ENCODE data around the gene POU2F1. TPM values are rescaled to one million over a fixed set of nuclear protein-coding genes. Genes with fewer than 3 reads are reported as not detected.

Gene POU2F1
- total and polyA plus RNA-seq, 4 experiments from 2014 or later: 5.7 to 22.9 (median 14.4) TPM

DNA sequence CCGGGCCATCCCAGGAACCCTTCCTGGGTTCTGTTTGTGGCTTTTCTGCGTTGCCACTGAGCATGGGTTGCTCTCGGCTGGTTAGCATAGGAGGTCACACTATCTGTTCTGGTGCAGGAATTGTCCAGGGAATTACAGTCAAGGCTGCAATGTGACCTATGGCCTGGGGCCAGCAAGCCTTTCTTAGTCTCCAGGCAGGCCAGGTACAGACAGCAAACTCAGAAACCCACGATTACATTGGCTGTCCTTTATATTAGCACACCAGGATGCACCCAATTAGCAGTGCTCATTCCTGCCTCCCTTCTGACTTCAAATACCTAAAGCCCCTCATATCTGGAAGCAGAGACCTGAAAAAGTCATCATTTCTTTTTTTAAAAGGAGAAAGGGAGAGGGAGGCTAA, 242.4 kb downstream of the POU2F1 start:
- Histone ChIP-seq H3K4me3 (ENCODE audit: low read length in 2 of 2) (no peak overlapping the region), H3K27me3 (ENCODE audit: insufficient read depth, low read length) (no peaks in the 10 kb centered on the region), H3K36me3 (ENCODE audit: insufficient read depth, low read length) (peaks cover 9% of the 10 kb centered on the region), H3K27ac (ENCODE audit: low read depth, low read length) (no peak overlapping the region), H3K4me1 (ENCODE audit: insufficient read depth, low read length) (peaks cover 92% of the 10 kb centered on the region), H3K9me3 (ENCODE audit: control insufficient read depth in 1 of 2, low read length in 2 of 2) (no peaks in the 10 kb centered on the region)
- peak overlapping the region in 2 of 8 donors; percentile 30 to 47 for H3K4me3 Mint-ChIP-seq
- H3K27ac Mint-ChIP-seq: peak overlapping the region; percentile 24 to 94 (median 89)
- intact Hi-C loops (cut with micrococcal nuclease): no loop called here
- peaks cover 46 to 88% (median 67%) of the 10 kb centered on the region in 4 donors for H3K4me1 Mint-ChIP-seq
- H3K36me3 Mint-ChIP-seq: peaks cover 17 to 62% of the 10 kb centered on the region in 2 donors
- POLR2A ChIA-PET (ENCODE audit: partially characterized antibody): interaction anchor here (1.0 kb wide), 1 partner anchor 24 kb away, joined by 3 read pairs; no protein-coding TSS in a partner anchor
- CTCF ChIA-PET (ENCODE audit: partially characterized antibody): no interaction called here
- H3K9me3 Mint-ChIP-seq: no peaks in the 10 kb centered on the region
- no peaks in the 10 kb centered on the region for H3K27me3 Mint-ChIP-seq
- DNase-seq: no peak

DNA sequence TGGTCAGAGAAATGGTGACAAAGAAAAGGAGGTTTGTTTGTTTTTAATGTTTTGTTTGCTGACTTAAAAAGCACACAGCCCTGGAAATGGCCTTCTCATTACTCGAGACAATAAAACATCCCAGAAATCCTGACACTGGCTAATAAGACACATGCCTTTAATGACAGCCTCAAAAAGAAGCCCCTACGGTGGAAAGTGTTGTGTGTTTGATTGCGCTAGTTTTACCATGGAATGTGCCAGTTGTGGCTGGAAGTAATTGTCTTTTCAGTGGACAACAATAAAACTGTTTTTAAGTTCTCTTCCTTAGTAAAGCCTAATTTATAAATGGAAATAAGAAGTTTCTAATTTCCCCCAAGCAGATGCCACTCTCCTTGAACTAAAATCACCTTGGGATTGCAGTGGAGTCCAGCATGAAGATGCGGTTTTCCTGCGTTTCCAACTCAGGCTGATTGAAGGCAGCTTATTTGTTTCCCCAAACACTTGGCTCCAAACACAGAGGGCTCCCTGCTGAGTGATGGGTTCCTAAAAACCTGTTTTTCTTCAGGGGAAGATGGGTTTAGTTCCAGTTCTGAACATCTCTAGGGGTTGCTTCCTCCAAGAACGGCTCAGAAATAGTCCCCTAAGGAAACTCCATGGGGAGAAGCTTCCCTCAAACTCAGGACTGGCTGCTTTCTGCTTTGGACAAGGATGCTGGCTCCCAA, 243.3 kb downstream of the POU2F1 start:
- Mint-ChIP-seq H3K9me3 (no peaks in the 10 kb centered on the region), H3K27ac (peak overlapping the region; percentile 24 to 94 (median 89)), H3K36me3 (peaks cover 17 to 67% of the 10 kb centered on the region in 2 donors), H3K4me3 (peak overlapping the region in 1 of 8 donors; percentile 69), H3K27me3 (no peaks in the 10 kb centered on the region), H3K4me1 (peaks cover 50 to 93% (median 70%) of the 10 kb centered on the region in 4 donors)
- DNase-seq: no peak
- CTCF ChIA-PET (ENCODE audit: partially characterized antibody): interaction anchor here (1.0 to 1.8 kb wide), 3 partner anchors 13 to 54 kb away, joined by 3 to 4 read pairs (median 3); partner anchors contain the start of gene CD247
- Histone ChIP-seq H3K27me3 (ENCODE audit: insufficient read depth, low read length) (no peaks in the 10 kb centered on the region), H3K27ac (ENCODE audit: low read depth, low read length) (peak overlapping the region; percentile 3), H3K36me3 (ENCODE audit: insufficient read depth, low read length) (peaks cover 7% of the 10 kb centered on the region), H3K4me1 (ENCODE audit: insufficient read depth, low read length) (peaks cover 95% of the 10 kb centered on the region), H3K9me3 (ENCODE audit: control insufficient read depth in 1 of 2, low read length in 2 of 2) (no peaks in the 10 kb centered on the region), H3K4me3 (ENCODE audit: low read length in 2 of 2) (no peak overlapping the region)
- intact Hi-C loops (cut with micrococcal nuclease): loop anchor here (1.0 kb wide), 2 partner anchors 10 to 17 kb away; no protein-coding TSS in a partner anchor
- POLR2A ChIA-PET (ENCODE audit: partially characterized antibody): interaction anchor here (0.7 to 6.4 kb wide), 5 partner anchors 9 to 54 kb away, joined by 3 to 46 read pairs (median 4); partner anchors contain the start of gene CD247

DNA sequence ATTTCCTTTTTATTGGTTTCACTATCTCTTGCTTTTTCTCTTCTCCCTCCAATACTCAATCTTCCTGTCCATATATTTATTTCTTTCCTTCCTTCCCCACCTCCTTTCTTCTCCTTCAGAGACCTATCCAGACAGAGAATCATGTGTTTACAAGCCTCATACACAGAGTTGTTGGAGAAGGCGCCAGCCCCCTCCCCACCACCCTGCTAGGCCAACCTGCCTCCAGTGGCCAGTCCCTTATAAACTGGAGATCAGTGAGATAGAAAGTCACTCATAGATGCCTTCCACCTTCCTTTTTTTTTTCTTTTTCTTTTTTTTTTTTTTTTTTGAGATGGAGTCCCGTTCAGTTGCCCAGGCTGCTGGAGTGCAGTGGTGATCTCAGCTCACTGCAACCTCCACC, 244.3 kb downstream of the POU2F1 start:
- peaks cover 53 to 95% (median 72%) of the 10 kb centered on the region in 4 donors for H3K4me1 Mint-ChIP-seq
- no peaks in the 10 kb centered on the region for H3K9me3 Mint-ChIP-seq
- CTCF ChIA-PET (ENCODE audit: partially characterized antibody): interaction anchor here (0.8 to 1.8 kb wide), 7 partner anchors 12 to 197 kb away, joined by 3 to 7 read pairs (median 3); partner anchors contain the start of gene CD247
- intact Hi-C loops (cut with micrococcal nuclease): no loop called here
- Histone ChIP-seq H3K27ac (ENCODE audit: low read depth, low read length) (no peak overlapping the region), H3K36me3 (ENCODE audit: insufficient read depth, low read length) (peaks cover 7% of the 10 kb centered on the region), H3K4me1 (ENCODE audit: insufficient read depth, low read length) (peaks cover 97% of the 10 kb centered on the region), H3K27me3 (ENCODE audit: insufficient read depth, low read length) (no peaks in the 10 kb centered on the region), H3K9me3 (ENCODE audit: control insufficient read depth in 1 of 2, low read length in 2 of 2) (no peaks in the 10 kb centered on the region), H3K4me3 (ENCODE audit: low read length in 2 of 2) (no peak overlapping the region)
- H3K27ac Mint-ChIP-seq: peak overlapping the region; percentile 24 to 94 (median 88)
- peak overlapping the region in 6 of 8 donors; percentile 32 to 69 (median 60) for H3K4me3 Mint-ChIP-seq
- no peak for DNase-seq
- POLR2A ChIA-PET (ENCODE audit: partially characterized antibody): interaction anchor here (0.7 to 6.4 kb wide), 8 partner anchors 9 to 54 kb away, joined by 3 to 46 read pairs (median 5); partner anchors contain the start of gene CD247
- H3K27me3 Mint-ChIP-seq: no peaks in the 10 kb centered on the region
- peaks cover 17 to 68% of the 10 kb centered on the region in 2 donors for H3K36me3 Mint-ChIP-seq

DNA sequence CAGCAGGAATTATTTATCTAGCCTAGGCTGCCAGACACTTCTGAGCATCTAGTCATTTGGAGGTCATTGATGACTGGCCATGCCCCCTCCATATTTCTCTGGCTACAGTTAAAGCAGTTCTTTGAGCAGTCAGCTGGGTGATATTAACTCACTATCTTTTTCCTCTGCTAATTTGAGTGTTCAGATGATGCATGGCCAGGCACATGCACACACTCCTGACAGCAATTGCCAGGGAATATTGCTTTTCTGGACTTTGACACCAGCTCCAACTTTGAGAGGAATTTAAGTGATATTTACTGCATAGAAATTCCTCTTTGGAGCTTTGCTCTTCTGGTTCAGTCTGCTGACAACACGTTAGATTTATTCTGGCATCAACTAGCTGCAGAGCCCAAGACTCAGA, 245.1 kb downstream of the POU2F1 start:
- peak overlapping the region in 5 of 8 donors; percentile 8 to 60 (median 38) for H3K4me3 Mint-ChIP-seq
- H3K4me3 ChIP-seq (ENCODE audit: low read length in 2 of 2): no peak overlapping the region
- peaks cover 17 to 67% of the 10 kb centered on the region in 2 donors for H3K36me3 Mint-ChIP-seq
- no peaks in the 10 kb centered on the region for H3K27me3 ChIP-seq (ENCODE audit: insufficient read depth, low read length)
- no peak for DNase-seq
- no peaks in the 10 kb centered on the region for H3K9me3 Mint-ChIP-seq
- CTCF ChIA-PET (ENCODE audit: partially characterized antibody): interaction anchor here (0.8 to 1.8 kb wide), 6 partner anchors 11 to 198 kb away, joined by 3 to 7 read pairs (median 4); partner anchors contain the start of gene CD247
- POLR2A ChIA-PET (ENCODE audit: partially characterized antibody): interaction anchor here (1.1 to 6.4 kb wide), 6 partner anchors 11 to 53 kb away, joined by 3 to 46 read pairs (median 6); partner anchors contain the start of gene CD247
- no peak overlapping the region for H3K27ac ChIP-seq (ENCODE audit: low read depth, low read length)
- H3K4me1 Mint-ChIP-seq: peaks cover 52 to 94% (median 71%) of the 10 kb centered on the region in 4 donors
- H3K36me3 ChIP-seq (ENCODE audit: insufficient read depth, low read length): peaks cover 7% of the 10 kb centered on the region
- H3K4me1 ChIP-seq (ENCODE audit: insufficient read depth, low read length): peaks cover 96% of the 10 kb centered on the region
- H3K27me3 Mint-ChIP-seq: no peaks in the 10 kb centered on the region
- intact Hi-C loops (cut with micrococcal nuclease): no loop called here
- peak overlapping the region; percentile 24 to 93 (median 82) for H3K27ac Mint-ChIP-seq
- H3K9me3 ChIP-seq (ENCODE audit: control insufficient read depth in 1 of 2, low read length in 2 of 2): no peaks in the 10 kb centered on the region

DNA sequence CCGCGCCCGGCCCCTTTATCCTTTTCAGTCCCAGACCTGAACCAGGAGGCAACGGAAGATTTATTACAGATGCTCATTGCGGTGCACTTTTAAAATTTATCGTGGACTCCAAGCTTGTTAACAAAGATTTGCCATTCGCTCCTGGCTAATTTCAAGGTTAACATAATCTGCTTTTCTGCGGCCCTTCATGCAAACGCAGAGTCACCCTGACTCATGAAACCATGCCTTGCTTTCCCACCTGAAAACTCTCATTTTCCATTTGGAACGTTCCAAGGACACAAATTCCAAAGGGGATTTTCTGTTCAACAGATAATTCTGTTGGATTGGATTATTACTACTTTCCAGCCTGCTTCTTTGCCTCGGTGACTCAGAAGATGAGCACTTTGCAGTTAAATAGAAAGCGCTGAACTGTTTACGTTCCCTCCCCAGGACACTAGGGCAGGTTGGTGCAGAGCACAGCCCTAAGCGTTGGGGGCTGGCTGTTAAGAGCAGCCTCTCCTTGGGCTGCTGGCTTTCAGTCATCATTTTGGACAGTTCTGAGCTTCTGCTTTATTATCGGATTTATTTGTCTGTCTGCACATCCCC, 246.5 kb downstream of the POU2F1 start:
- peaks cover 52 to 94% (median 69%) of the 10 kb centered on the region in 4 donors for H3K4me1 Mint-ChIP-seq
- H3K27ac Mint-ChIP-seq: peak overlapping the region; percentile 37 to 100 (median 72)
- no peaks in the 10 kb centered on the region for H3K9me3 ChIP-seq (ENCODE audit: control insufficient read depth in 1 of 2, low read length in 2 of 2)
- no peak overlapping the region for H3K4me3 ChIP-seq (ENCODE audit: low read length in 2 of 2)
- H3K27me3 ChIP-seq (ENCODE audit: insufficient read depth, low read length): no peaks in the 10 kb centered on the region
- intact Hi-C loops (cut with micrococcal nuclease): no loop called here
- H3K4me3 Mint-ChIP-seq: no peak overlapping the region
- H3K36me3 ChIP-seq (ENCODE audit: insufficient read depth, low read length): peaks cover 4% of the 10 kb centered on the region
- peaks cover 17 to 61% of the 10 kb centered on the region in 2 donors for H3K36me3 Mint-ChIP-seq
- no peaks in the 10 kb centered on the region for H3K27me3 Mint-ChIP-seq
- no peak overlapping the region for H3K27ac ChIP-seq (ENCODE audit: low read depth, low read length)
- CTCF ChIA-PET (ENCODE audit: partially characterized antibody): interaction anchor here (1.1 to 1.7 kb wide), 4 partner anchors 26 to 67 kb away, joined by 3 to 6 read pairs (median 4); partner anchors contain the start of gene CD247
- H3K9me3 Mint-ChIP-seq: no peaks in the 10 kb centered on the region
- POLR2A ChIA-PET (ENCODE audit: partially characterized antibody): interaction anchor here (1.1 to 6.4 kb wide), 9 partner anchors 9 to 49 kb away, joined by 3 to 46 read pairs (median 4); no protein-coding TSS in a partner anchor
- no peak for DNase-seq
- peaks cover 95% of the 10 kb centered on the region for H3K4me1 ChIP-seq (ENCODE audit: insufficient read depth, low read length)

DNA sequence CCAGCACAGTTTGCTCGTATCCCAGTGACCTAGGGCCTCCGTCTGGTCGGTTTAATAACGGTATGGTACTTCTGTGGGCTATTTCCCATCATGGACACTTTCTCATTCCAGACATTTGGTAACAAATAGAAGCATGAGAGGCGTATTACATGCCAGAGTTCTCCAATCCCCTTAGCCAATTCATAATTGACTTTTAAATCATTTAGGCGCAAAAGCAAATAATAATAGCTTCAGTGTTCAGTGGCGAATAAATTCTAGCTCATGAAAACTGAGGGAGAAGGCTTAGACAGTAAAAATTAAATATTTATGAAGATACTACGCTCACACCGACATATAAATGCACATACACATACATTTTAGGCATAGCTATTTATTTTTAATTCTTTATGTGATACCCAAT, 247.1 kb downstream of the POU2F1 start:
- H3K4me3 ChIP-seq (ENCODE audit: low read length in 2 of 2): no peak overlapping the region
- H3K27ac Mint-ChIP-seq: peak overlapping the region in 6 of 7 donors; percentile 55 to 100 (median 84)
- intact Hi-C loops (cut with micrococcal nuclease): no loop called here
- H3K36me3 Mint-ChIP-seq: peaks cover 17 to 63% of the 10 kb centered on the region in 2 donors
- peaks cover 5% of the 10 kb centered on the region for H3K36me3 ChIP-seq (ENCODE audit: insufficient read depth, low read length)
- no peak overlapping the region for H3K27ac ChIP-seq (ENCODE audit: low read depth, low read length)
- H3K4me3 Mint-ChIP-seq: peak overlapping the region in 2 of 8 donors; percentile 15 to 35
- peaks cover 53 to 95% (median 71%) of the 10 kb centered on the region in 4 donors for H3K4me1 Mint-ChIP-seq
- CTCF ChIA-PET (ENCODE audit: partially characterized antibody): interaction anchor here (1.1 to 1.3 kb wide), 3 partner anchors 9 to 67 kb away, joined by 3 to 5 read pairs (median 4); partner anchors contain the start of gene CD247
- no peaks in the 10 kb centered on the region for H3K27me3 Mint-ChIP-seq
- DNase-seq: no peak
- H3K9me3 Mint-ChIP-seq: no peaks in the 10 kb centered on the region
- H3K4me1 ChIP-seq (ENCODE audit: insufficient read depth, low read length): peaks cover 95% of the 10 kb centered on the region
- POLR2A ChIA-PET (ENCODE audit: partially characterized antibody): interaction anchor here (1.1 to 6.4 kb wide), 9 partner anchors 10 to 48 kb away, joined by 3 to 46 read pairs (median 4); no protein-coding TSS in a partner anchor
- no peaks in the 10 kb centered on the region for H3K9me3 ChIP-seq (ENCODE audit: control insufficient read depth in 1 of 2, low read length in 2 of 2)
- H3K27me3 ChIP-seq (ENCODE audit: insufficient read depth, low read length): no peaks in the 10 kb centered on the region

Measured in CD4-positive, alpha-beta memory T cell (primary cell).